Activated CD4-positive, alpha-beta T cell treated with anti-CD3 and anti-CD28 coated beads for 48 hours (primary cell): ENCODE data around the gene AP2S1.

ENCODE experiments used
- DNase-seq: peaks from one replicate; pipeline ENCODE4 v3.0.0-alpha.2; 2020

The AP2S1 gene

DNA sequence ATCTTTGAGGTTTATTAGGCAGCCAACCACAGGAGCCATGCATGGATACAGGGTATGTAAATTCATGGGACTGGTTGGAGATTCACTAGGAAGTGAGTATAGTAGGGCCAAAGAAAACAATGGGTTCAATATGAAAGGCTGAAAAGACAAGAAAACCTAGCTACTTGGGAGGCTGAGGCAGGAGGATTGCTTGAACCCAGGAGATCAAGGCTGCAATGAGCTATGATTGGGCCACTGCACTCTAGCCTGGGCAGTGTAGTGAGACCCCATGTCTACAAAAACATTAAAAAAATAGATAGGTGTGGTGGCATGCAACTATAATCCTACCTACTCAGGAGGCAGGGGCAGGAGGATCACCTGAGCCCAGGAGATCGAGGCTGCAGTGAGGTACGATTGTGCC is 51.9 kb downstream of the AP2S1 start:
- DNase-seq = no peak

DNA sequence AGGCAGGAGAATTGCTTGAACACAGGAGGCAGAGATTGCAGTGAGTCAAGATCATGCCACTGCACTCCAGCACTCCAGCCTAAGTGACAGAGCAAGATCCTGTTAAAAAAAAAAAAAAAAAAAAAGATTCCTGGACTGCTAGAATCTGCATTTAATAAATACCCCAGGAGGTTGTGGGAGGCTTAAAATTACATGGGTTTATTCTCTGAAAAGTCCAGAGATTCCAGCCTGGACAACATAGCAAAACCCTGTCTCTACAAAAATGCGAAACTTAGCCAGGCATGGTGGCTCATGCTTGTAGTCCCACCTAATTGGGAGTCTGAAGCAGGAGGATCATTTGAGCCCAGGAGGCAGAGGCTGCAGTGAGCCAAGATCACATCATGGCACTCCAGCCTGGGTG is 52.8 kb downstream of the AP2S1 start:
- no peak for DNase-seq

DNA sequence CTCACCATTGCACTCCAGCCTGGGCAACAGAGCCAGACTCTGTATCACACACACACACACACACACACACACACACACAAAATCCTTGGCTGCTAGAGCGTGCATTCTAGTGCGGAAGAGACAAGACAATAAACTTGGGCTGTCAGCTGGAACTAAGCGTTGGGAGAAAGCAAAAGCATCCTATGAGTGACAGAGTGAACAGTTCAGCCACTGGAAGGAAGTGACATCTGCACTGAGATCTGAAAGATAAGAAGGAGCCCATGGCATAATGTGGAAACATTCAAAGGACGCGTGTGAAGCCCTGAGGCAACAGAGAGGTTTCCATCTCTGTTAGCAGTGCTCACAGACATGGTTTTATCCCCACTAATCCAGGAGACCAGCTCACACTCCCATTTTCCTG is 58.7 kb downstream of the AP2S1 start:
- DNase-seq = no peak

DNA sequence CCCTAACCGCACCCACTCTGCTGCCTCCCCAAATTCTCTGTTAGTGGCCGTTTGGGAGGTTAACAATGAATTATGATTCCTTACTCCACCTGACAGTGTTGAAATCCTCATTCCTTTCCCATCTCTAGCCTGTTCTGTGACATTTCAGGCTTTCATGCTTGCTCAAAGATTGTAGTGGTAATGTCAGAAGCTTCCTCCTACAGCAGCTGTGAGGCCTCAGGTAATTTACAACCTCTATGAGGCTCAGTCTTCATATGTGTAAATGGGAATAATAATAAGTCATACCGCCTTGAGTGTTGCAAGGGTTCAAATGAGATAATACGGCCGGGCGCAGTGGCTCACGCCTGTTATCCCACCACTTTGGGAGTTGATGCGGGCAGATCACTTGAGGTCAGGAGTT is 61.3 kb downstream of the AP2S1 start:
- DNase-seq = no peak

DNA sequence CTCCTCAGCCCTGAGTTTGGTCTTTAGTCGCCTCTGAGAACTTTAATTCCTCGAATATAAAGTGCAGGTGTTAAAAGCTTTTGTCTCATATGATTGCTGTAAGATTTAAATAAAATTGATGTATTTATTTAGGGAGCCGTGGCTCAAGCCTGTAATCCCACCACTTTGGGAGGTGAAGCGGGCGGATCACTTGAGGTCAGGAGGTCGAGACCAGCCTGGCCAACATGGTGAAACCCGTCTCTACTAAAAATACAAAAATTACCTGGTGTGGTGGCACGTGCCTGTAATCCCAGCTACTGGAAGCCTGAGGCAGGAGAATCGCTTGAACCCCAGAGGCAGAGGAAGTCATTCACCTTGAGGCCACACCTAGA is 61.7 kb downstream of the AP2S1 start:
- DNase-seq = no peak

DNA sequence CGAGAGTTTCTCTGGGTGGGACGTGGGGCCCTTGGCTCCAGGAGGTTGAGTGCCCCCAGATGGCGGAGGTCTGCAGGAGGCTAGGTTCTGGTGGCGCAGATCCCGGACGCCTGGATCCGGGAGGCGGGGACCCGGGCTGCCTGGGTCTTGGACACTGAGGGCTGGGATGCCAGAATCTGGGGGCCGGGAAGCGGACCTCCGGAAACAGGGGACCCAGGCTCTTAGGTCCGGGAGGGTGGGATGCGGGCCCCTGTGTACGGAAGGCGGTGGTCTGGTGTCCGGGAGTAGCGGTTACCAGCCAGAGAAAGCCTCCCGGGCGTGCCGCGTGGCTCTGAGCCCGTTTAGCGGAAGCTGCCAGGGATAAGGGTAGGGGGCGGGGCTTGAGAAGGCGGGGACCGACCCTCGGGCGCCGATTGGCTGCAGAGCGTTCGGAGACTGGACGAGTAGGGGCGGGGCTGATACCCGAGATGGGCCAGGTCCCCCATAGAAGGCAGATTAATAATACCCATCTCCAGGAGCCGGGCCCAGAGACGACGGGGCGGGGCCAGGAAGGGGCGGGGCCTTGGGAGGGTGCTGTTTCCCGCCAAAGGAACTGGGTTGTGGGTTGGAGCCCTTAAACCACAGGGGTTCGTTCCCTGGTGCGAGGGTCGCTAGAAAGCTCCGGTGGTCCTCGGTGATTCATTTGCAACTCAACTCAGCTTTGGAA is 62.2 kb downstream of the AP2S1 start, which contains the start of gene SLC1A5:
SLC1A5 (minus strand) TSS at position 333 of the 706 bp plus-strand sequence. CDS start 629 bp downstream, outside the sequence.
- peak; percentile 100 for DNase-seq
